GM12874 (cell line): Measurements from ENCODE around the gene VPS54.

Experiments
- CTCF ChIP-seq: IDR thresholded peaks from 2 replicates; pipeline ENCODE4 v1.5.1; 2011; ENCODE audit warnings: low read depth, mild to moderate bottlenecking, control low read depth, low read length, moderate library complexity; ENCODE audit not compliant: insufficient read depth

Gene VPS54

GRCh38 chr2:63999049-63999448, 20.2 kb downstream of the VPS54 start:
- no peak for TF ChIP-seq CTCF

- TF ChIP-seq CTCF, result no peak
Observed at GRCh38 chr2:63993871-63994270, 25.4 kb downstream of the VPS54 start.

- TF ChIP-seq CTCF, result no peak
Observed at GRCh38 chr2:63992061-63992685, 27.1 kb downstream of the VPS54 start.

- TF ChIP-seq CTCF, result no peak
Observed at GRCh38 chr2:63990072-63990471, 29.2 kb downstream of the VPS54 start.

GRCh38 chr2:63984606-63985359, 34.4 kb downstream of the VPS54 start:
- no peak for TF ChIP-seq CTCF

GRCh38 chr2:63983986-63984605, 35.1 kb downstream of the VPS54 start:
- TF ChIP-seq CTCF, result no peak

GRCh38 chr2:63982335-63982734, 36.9 kb downstream of the VPS54 start:
- TF ChIP-seq CTCF, result no peak
